Measurements from ENCODE around the gene ENTHD1. TPM values are rescaled to one million over a fixed set of nuclear protein-coding genes. Genes with fewer than 3 reads are reported as not detected.

Gene ENTHD1
- total RNA-seq, 1 experiment from 2014 or later: not detected

GRCh38 chr22:39845529-39845928 is 48.0 kb downstream of the ENTHD1 start:
- DNase-seq: no peak
- Histone ChIP-seq H3K27ac (ENCODE audit: insufficient read length, low read depth, low read length) (no peak overlapping the region), H2BK120ac (ENCODE audit: low read depth, low read length, poor library complexity, severe bottlenecking) (no peak overlapping the region), H3K23ac (ENCODE audit: insufficient read length, low read depth, low read length) (no peak overlapping the region), H4K91ac (ENCODE audit: insufficient read length, low read depth, low read length) (no peak overlapping the region), H3T11ph (ENCODE audit: low read length) (no peak overlapping the region), H3K18ac (ENCODE audit: insufficient read length, low read depth, low read length) (no peak overlapping the region), H3K9ac (ENCODE audit: extremely low read depth, insufficient read length, low read length) (no peak overlapping the region), H2BK12ac (ENCODE audit: insufficient read length, low read depth, low read length) (no peak overlapping the region), H4K8ac (replicated peaks; ENCODE audit: insufficient read length, low read depth, low read length) (no peak overlapping the region), H4K5ac (ENCODE audit: insufficient read length, low read depth, low read length) (no peak overlapping the region), H2BK15ac (ENCODE audit: low read depth, low read length) (no peak overlapping the region), H4K20me1 (ENCODE audit: control insufficient read depth, insufficient read depth, insufficient read length) (no peaks in the 10 kb centered on the region), H2BK5ac (ENCODE audit: insufficient read length, low read length) (no peak overlapping the region), H3K79me1 (ENCODE audit: insufficient read depth, low read depth, low read length, poor library complexity, severe bottlenecking) (no peaks in the 10 kb centered on the region), H3K4me1 (ENCODE audit: insufficient read depth, low read length) (no peaks in the 10 kb centered on the region), H2BK20ac (ENCODE audit: low read depth, low read length, poor library complexity, severe bottlenecking) (no peak overlapping the region), H3K79me2 (ENCODE audit: insufficient read depth, low read length) (no peaks in the 10 kb centered on the region), H3K9me3 (ENCODE audit: control insufficient read depth, low read depth, low read length) (no peaks in the 10 kb centered on the region), H3K56ac (ENCODE audit: insufficient read length, low read depth, low read length) (no peak overlapping the region), H3K23me2 (ENCODE audit: insufficient read length, low read depth, low read length, poor library complexity, severe bottlenecking) (no peaks in the 10 kb centered on the region), H2AK5ac (ENCODE audit: insufficient read length, low read length) (no peak overlapping the region), H2AFZ (ENCODE audit: low read length) (no peak overlapping the region), H3K4me2 (ENCODE audit: insufficient read depth, insufficient read length, low read length) (no peak overlapping the region), H3K14ac (ENCODE audit: insufficient read depth, low read length) (no peak overlapping the region), H3K27me3 (ENCODE audit: insufficient read depth, low read length) (no peaks in the 10 kb centered on the region), H3K4ac (ENCODE audit: low read depth, low read length) (no peak overlapping the region)
- Mint-ChIP-seq H3K9me3 (no peaks in the 10 kb centered on the region), H3K36me3 (ENCODE audit: insufficient read depth in 1 of 3, low read depth in 3 of 3) (no peaks in the 10 kb centered on the region), H3K4me1 (no peaks in the 10 kb centered on the region), H3K27me3 (ENCODE audit: low read depth) (peaks cover 15% of the 10 kb centered on the region), H3K27ac (no peak overlapping the region), H3K4me3 (no peak overlapping the region)
- TF ChIP-seq CTCF (conservative IDR thresholded peaks at IDR 0.05): no peak
- no CpG with 5 or more reads among the region's 3 CpGs for WGBS (ENCODE audit: extremely low coverage, insufficient read length, low lambda C conversion rate)
